T follicular helper cell (primary cell): Measurements from ENCODE around the gene ADGRV1.

Source experiments
- DNase-seq: peaks from one replicate; pipeline ENCODE4 v3.0.0-alpha.2; 2020; ENCODE audit warnings: low read depth

Gene ADGRV1

DNA sequence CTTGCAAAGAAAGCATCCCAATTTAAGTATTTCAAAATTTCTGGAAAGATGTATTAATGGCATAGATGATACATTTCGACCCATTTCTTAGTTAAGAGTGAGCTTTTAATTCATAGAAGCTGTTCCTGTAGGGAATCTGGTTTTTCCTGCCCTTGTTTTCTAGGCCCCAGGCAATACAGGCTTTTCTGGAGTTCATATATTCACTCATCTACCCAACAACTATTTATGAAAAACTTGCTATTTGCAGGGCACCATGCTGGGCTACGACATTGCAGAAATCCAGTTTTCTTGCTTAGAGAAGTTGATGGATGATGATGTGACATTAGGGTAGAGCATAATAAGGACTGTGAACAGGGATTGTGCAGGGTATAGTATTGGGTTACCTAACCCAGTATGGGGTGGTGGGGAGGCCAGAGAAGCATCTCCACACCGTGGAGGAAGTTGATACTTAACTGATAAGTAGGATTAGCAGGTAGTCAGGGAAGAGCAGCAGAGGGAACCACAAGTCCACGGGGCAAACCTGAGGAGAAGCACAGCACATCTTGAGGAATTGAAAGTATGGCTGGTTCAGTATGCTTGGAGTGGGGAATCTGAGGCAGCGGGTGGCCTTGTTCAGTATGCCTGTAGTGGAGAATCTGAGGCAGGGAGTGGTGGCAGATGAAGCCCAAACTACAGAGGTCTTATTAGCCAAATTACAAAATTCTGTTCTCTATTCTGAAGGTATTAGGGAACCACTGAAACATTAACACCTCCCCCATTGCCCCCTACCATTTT, 577.1 kb downstream of the ADGRV1 start:
- DNase-seq: no peak

DNA sequence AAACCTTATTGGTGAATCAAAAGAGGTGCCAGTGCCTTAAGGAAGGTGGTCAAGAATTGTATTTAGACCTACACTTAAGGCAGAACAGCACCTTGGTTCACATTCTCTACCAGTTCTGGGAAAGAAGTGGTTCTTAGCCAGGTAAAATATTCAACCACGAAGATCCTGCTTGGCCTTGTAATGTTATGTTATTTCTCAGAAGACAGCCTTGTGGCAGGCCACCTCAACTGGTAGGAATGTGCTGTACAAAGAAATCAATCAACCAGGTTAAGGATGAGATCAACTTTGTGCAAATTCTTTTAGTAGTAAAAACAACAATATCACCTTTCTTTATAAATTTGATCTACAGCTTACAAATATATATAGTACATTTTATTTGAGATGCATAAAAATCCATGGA, 577.7 kb downstream of the ADGRV1 start:
- no peak for DNase-seq

DNA sequence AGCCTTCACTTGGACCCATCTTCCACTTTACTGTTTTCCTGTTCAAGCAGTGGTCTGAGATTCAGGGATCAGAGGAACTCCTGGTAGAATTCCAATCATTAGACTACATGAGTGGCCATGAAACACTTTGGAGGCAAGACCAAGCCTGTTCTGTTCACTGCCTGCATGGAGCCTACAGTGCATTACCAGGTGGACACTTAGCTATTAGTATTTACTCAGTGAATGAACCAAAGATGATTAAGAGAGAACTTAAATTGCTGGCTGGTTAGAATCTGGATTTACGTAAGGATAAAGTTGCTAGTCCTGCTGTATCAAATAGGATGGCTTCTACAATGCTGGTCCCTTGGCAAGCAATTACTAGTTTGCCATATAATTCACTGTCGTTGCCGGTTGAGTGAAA, 579.0 kb downstream of the ADGRV1 start:
- DNase-seq: no peak

DNA sequence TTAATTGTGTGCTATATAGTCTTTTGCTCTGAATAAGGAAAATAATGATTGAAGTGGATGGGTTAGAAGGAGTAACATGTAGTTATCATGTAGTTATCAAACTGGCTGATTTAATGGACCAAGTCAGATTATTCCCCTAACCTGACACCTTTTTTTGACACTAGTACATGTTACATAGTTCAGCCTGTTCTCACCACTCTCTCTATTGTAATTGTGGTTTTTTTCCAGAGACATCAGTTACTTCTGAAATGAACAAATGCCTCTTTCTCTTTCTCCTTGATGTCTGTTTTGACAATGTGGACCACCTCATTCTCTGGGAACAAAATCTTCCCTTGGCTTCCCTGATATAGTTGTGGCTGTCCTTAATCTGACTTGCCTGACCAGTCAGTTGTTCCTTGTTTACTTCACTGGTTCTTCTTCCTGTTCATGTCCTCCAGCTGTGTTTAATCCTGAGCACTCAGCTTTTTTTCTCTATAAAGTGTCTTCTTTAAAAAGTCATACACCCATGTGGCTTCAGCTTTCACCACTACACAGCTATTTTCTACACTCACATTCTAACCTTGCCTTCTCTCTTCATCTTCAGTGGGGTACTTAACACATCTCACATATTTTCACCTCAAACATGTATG, 581.1 kb downstream of the ADGRV1 start:
- DNase-seq: no peak

DNA sequence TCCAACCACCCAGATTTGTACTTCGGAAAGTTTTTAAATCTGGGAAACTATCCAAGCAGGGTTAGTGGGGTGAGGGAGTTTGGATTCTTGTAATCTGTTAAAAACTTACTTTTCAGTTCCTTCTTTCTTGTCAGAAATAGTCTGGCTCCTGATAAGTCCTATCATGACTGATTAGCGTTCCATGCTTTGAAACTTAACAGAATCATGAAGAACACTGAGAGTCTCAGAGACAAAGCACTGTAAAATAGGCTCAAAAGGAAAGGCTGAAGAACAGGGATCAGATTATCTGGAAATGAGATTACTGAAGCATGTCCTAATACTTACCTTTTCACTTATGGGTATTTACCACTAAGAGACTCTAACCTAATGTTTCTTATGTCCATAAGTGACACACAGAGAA, 582.1 kb downstream of the ADGRV1 start:
- no peak for DNase-seq

DNA sequence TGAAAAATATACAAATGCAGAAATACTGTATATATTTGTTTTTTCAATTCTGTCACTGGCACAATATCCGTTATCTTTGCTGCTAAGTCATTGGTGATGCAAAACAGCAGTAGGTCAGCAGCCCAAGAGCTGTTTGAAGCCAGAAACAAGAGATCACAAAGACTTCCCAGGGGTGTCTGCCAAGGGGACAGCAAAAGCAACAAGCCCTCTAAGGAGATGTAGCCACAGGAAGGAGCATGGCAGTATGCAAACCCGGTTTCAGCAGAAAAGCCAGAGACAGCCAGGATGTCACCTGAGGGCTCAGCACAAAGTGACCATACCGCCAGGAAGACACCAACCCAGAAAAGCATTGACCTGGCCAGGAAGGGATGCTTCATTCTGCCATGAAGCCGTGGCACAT, 583.0 kb downstream of the ADGRV1 start:
- no peak for DNase-seq

DNA sequence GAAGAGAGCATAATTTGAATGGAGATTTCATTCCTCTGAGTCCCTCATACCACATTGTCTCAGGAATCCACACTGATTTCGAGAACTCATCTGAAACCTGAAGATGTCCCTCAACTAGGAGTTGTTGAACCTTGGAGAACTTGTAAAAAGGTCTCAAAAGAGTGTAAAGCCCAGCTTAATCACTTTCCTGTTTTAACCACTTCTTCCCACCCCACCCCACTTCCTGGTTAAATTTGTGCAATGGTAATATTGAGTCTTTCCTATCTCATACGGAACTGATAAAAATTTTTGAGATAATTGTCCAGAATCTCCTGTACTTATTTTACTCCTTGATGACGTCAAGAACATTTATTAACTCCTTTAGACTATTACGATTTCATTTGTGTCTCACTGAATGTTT, 583.8 kb downstream of the ADGRV1 start:
- DNase-seq: no peak

DNA sequence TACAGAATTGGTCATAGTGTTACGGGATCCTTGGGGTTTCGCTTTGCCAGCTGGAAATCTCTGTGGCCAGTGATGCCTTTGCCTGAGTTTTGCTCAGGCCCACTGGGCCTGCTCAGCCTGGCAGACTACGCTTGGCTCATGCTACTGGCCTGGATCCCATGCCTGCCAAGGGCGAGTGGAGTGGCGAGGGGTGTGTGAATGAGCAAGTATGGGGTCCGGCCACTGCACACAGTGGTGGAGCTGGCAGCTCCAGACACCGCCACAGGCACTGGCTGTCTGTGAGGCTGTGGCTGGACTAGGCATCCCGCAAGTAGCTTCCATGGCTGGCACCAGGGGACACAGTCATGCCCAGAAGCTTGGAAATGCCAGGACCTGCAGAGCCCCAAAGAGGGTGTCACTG, 584.2 kb downstream of the ADGRV1 start:
- no peak for DNase-seq

DNA sequence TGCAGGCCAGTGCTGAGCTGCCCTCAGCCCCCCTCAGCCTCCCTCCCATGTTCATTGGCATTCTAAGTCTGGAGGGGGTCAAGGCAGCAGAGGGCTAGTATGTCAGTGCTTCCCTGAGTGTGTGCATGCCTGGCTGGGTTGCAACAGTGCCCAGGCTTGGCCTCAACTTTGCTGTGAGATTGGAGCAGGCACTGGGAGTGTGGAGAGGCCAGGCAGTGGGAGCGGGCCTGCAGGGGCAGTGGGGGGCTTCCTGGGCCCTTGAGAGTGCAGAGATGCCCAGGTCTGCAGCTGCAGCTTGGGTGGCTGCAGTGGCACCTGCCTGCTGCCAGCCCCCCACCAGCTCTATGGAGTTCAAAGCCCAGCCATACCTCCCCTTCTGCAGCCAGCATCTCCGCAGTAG, 585.2 kb downstream of the ADGRV1 start:
- no peak for DNase-seq

DNA sequence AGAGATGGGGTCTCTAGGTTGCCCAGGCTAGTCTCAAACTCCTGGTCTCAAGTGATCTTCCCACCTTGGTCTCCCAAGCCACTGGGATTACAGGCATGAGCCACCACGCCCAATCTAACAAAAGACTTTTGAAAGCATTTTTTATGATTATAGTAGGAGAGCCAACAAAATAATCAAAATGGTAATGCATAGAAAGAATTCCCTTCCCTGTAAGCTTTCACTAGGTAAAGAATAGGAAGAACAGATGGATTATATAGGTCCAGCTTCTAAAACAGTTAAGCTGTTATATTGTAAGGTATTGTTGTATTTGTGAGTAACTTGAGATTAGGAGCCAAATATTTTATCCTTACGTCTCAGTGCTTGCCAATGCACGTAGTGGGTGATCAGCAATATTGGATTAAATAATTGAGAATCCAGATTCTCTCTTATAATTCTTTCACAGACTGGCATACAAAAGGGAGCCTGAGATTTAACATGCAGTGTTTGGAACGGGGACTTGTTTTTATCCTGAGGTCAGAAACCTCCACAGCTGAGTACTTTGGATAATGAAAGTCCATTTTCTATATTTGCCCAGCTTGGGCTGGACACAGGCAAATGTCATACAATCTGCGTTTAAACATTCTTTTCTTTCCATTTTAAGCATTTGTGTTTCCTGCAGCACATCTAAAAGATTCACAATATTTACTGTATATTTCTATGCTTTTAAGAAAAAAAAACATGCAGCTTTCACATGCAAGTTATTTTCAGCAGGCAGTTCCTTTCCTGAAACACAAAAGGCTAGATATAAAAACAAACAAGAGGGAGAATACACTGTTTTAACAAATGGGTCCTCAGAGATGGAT, 586.1 kb downstream of the ADGRV1 start:
- no peak for DNase-seq

DNA sequence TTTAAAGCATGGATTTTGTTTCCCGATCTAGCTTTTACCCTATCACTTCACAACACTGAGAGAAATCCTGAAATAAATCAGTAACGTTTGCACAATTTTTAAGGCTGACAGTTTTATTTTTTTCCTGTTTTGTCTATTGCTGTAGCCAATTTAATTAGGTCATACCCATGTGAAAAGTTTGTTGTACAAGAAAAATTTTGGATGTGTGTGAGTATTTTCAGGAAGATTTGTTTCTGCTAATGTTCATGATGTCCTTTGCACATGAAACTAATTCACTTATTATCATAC, 586.7 kb downstream of the ADGRV1 start:
- DNase-seq: no peak

DNA sequence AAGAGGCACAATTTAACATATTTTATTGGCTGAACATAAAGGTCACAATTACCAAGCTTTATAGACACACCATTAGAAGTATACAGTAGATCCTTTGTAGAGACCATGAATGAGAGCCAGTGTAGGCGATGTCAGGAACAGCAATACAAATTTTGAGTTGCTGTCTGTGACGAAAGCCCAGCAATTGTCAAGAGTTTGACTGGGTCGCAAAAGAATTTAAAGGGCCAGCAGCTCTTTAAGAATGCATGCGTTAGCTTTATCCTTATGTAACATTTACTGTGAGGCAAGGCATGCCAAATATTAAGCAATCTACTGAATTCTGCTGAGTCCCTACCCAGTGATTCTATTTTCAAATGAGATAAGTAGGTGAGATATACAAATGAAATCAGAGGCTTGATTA, 587.6 kb downstream of the ADGRV1 start:
- no peak for DNase-seq

DNA sequence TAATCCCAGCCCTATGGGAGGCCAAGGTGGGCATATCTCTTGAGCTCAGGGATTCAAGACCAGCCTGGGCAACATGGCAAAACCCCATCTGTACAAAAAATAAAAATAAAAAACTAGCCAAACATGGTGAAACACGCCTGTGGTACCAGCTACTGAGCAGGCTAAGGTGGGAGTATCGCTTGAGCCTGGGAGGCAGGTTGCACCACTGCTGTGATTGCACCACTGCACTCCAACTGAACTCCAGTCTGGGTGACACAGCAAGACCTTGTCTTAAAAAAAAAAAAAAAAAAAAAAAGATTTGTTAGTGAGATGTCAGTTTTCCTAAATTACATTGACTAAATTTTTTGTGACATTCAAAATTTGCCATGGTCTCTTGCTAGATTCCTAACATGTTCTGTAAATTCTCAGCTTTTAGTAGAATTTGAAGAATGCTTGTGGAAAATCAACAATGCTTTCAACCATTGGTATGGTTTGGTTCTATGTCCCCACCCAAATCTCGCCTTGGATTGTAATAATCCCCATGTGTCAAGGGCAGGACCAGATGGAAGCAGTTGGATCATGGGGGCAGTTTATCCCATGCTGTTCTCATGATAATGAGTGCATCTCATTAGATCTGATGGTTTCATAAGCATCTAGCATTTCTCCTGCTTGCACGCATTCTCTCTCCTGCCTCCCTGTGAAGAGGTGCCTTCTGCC, 588.5 kb downstream of the ADGRV1 start:
- no peak for DNase-seq

DNA sequence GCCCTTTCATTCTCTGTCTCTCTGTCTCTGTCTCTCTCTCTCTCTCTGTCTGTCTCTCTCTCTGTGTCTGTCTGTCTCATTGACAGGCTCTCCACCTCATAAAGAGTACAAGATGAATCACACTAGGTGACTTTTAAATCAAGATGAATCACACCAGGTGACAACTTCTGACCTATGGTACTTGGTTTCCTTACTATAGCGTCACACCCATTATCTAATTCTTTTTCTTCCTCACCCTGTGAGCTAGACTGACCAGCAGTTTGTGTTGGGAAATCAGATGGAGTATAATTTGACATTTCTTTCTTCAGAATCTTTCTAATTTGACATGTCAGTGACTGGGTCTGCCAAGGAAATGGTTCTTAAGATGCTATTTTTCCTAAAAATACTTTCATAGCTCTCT, 591.6 kb downstream of the ADGRV1 start:
- no peak for DNase-seq

DNA sequence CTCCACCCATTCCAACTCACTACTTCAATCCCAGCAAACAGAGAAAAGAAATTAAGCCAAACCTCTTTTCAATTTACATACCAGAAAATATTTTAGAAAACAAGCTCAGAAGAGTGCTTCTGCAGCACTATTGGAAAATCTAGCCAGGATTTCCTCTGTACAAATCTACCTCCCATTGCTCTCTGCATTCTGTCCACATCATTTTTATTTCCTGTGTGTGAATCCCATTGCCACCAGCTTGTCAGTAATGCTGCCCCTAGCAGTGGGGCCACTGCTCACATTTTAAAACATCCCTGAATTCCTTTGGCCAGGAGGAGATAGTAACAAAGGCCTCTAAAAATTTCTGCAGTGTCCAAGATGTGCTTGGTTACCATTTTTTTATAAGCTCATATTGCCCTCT, 592.0 kb downstream of the ADGRV1 start:
- no peak for DNase-seq

DNA sequence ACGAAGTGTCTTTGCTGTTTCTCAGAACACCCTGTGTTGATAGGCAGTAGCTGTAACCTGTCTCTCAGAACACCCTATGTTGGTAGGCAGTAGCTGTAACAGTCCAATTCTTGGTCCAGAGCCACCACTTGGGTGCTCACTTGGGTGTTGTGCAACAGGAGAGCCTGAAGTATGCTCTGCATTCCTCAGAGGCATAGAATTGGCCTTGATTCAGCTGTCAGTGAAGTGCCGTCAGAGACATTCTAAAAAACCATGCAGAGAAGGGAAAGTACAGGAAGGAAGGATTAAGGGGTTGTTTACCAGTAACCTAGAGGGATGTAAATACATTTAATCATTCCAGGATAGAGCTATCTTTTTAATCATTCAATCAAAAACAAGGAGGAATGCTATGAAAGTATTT, 593.4 kb downstream of the ADGRV1 start:
- DNase-seq: no peak

DNA sequence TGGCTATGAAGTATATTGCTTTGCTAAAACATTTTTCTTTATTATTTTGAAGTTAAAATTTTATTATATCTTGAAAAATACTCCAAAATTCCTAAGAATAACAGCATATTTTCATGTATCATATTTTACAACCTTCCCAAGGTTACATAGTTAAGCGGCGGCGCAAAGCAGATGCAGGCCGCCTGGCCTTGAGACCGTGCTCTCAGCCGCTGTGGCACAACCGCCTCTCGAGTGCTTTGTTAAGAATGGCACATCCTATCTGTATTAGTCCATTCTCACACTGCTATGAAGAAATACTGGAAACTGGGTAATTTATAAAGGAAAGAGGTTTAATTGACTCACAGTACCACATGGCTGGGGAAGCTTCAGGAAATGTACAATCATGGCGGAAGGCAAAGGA, 595.7 kb downstream of the ADGRV1 start:
- DNase-seq: no peak

DNA sequence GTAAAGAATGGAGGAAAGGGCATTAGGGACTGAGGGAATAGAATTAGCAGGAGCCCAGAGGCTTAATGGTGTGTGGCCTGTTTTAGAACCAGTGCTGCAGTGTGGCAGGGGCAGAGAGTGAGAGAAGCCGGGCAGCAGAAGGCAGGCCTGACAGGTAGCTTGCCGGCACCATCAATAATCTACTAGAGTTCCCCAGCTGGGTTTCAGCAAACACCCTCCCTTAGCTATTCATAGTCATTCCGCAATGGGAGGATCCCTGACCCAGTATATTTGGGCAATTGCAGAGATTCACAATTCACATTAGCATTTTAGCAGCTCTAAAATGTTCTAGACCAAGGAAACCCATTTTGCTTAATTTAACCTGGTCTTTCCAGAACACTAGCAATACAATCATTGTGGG, 596.7 kb downstream of the ADGRV1 start:
- no peak for DNase-seq

DNA sequence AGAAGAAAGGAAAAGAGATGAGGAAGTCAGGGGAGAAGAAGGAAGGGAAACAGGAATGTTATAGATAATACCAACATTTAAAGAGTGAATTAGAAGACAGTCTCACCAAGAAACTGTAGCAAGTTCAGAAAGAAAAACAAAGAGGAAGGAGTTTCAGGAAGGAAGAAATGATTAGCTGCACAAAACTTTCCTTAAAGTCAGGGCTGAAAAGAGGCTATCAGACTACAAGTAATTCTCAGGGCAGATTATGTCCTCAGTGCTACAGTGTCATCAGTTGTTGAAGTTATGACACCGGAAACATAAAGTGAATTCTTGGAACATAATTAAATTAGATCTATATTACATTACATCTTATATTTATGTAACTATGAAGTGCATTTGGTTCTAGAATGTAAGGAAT, 597.6 kb downstream of the ADGRV1 start:
- DNase-seq: no peak

DNA sequence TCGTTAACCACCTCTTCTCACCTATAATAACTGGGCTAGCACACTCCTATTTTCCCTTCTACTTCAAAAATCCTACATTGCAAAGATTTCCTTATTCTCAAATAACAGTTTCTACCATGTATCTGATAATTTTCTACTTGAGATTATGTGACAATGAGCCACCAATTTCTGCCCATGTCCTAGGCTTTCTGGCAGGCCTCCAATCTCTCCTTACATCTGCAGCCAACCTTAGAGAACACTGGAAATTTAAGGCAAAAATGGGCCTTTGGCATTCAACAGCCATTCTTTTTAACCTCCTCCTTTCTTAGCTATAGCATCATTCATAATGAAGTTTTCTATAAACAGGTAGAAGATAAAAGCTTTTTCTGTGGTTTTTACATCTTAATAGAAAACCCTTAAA, 599.4 kb downstream of the ADGRV1 start:
- no peak for DNase-seq

DNA sequence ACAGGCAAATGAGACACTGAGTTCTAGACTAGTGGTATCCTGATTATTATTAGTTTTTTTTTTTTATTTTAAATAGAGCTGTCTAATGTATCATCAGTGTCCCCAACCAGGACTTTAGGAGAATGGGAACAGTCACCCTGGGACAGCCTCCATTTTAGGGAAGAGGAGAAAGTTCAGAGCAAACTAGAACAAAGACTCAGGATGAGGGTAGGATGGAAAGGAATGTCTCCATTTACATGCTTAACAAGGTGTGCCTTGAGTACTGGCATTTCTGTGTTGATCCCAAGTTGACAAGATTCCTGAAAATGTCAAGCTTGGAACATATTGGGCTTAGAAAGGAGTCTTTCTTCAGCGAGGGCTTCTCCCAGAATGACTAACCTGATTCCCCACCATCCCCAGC, 601.0 kb downstream of the ADGRV1 start:
- no peak for DNase-seq

DNA sequence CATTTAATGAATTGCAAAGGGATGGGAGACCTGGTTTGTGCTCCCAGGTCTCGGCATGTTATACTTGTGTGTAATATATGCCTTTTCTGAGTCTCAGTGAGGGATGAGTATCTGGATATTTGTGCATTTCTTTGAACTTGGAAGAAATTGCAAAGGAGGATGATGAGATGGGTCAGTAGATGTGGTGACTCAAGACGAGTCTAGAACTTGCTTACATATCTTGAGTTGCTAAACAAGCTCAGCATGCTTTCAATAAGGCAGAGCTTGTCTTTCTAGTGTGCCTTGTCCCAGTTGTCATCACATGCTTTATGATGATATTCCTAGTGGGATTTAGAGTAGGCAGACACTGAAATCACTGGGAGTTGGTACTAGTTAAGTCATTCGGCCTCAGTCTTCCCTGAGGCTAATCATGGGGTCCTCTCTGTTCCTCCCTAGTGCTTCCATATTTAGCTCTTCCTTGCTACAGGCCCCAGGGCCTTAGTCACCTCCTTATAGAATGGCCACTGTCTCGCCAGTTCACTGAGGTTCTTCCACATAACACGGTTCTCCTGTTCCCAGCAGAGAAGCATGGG, 602.2 kb downstream of the ADGRV1 start:
- DNase-seq: no peak
